ENCODE measurements around the gene SLC25A38.
"Not testable (repeated sequence)": the region's sequence is repeated elsewhere in the genome, so short reads cannot be mapped to it uniquely, and the experiment has no call there.

SLC25A38 gene

DNA sequence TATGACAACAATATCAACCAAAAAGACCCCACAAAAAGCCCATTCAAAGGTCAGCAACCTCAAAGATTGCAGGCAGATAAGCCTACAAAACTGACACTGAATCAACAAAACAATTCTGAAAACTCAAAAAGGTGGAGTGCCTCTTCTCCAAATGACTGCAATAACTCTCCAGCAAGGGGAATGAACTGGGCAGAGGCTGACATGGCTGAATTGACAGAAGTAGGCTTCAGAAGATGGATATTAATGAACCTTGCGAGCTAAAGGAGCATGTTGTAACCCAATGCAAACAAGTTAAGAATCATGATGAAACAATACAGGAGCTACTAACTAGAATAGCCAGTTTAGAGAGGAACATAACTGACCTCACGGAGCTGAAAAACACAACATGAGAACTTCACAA is 20.4 kb upstream of the SLC25A38 start:
- Histone ChIP-seq H3K4me1 (ENCODE audit: control insufficient read depth, low read length) (no peaks in the 10 kb centered on the region), H3K4me3 (ENCODE audit: low read length) (no peak overlapping the region), H3K79me2 (ENCODE audit: control insufficient read depth, low read length) (no peaks in the 10 kb centered on the region), H3K27me3 (ENCODE audit: control insufficient read depth, low read length) (no peaks in the 10 kb centered on the region), H3K27ac (ENCODE audit: low read depth, low read length) (no peak overlapping the region), H4K20me1 (ENCODE audit: control insufficient read depth, insufficient read depth, low read depth, low read length) (no peaks in the 10 kb centered on the region), H3K9me2 (replicated peaks; ENCODE audit: control insufficient read depth, low read length) (no peaks in the 10 kb centered on the region), H3K9me3 (ENCODE audit: control insufficient read depth, insufficient read depth, low read length) (no peaks in the 10 kb centered on the region), H3F3A (ENCODE audit: control insufficient read depth, insufficient read depth) (no peaks in the 10 kb centered on the region), H3K36me3 (ENCODE audit: control insufficient read depth, low read length) (no peaks in the 10 kb centered on the region), H3K4me2 (ENCODE audit: low read length) (no peak overlapping the region)
- no peak for TF ChIP-seq CTCF (IDR thresholded peaks at IDR 0.05; ENCODE audit: low read depth, low read length, poor library complexity, severe bottlenecking)
- TF ChIP-seq EZH2phosphoT487 (IDR thresholded peaks at IDR 0.05; ENCODE audit: borderline replicate concordance, low read length), result no peak

DNA sequence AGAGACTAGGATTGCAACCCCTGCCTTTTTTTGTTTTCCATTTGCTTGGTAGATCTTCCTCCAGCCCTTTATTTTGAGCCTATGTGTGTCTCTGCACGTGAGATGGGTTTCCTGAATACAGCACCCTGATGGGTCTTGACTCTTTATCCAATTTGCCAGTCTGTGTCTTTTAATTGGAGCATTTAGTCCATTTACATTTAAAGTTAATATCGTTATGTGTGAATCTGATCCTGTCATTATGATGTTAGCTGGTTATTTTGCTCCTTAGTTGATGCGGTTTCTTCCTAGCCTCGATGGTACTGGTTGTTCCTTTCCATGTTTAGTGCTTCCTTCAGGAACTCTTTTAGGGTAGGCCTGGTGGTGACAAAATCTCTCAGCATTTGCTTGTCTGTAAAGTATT is 12.7 kb upstream of the SLC25A38 start:
- H3F3A ChIP-seq (ENCODE audit: control insufficient read depth, insufficient read depth); H3K36me3 ChIP-seq (ENCODE audit: control insufficient read depth, low read length); H3K4me3 ChIP-seq (ENCODE audit: low read length); H3K27ac ChIP-seq (ENCODE audit: low read depth, low read length); H3K79me2 ChIP-seq (ENCODE audit: control insufficient read depth, low read length); H3K4me2 ChIP-seq (ENCODE audit: low read length); H3K9me2 ChIP-seq (replicated peaks; ENCODE audit: control insufficient read depth, low read length); H3K27me3 ChIP-seq (ENCODE audit: control insufficient read depth, low read length); H3K9me3 ChIP-seq (ENCODE audit: control insufficient read depth, insufficient read depth, low read length); H4K20me1 ChIP-seq (ENCODE audit: control insufficient read depth, insufficient read depth, low read depth, low read length); H3K4me1 ChIP-seq (ENCODE audit: control insufficient read depth, low read length): not testable (repeated sequence)

DNA sequence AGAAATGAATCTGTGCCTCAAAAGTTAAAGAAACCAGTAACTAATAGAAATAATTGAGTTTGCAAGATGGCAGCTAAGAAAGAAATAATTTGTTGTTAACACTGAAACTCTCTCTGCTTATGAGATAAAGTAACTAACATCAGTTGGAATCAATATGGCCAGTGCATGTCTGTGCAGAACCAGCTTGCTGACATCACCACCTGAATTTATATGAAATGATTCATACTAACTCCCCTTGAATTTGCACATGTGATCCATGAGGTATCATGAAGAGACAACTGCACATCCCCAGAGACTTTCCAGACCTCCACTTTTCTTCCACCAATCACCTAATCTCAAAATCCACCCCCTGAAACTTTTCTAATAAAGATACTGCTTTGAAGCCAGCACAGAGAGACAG is 10.3 kb upstream of the SLC25A38 start:
- no peaks in the 10 kb centered on the region for H3K9me2 ChIP-seq (replicated peaks; ENCODE audit: control insufficient read depth, low read length)
- no peak overlapping the region for H3K4me2 ChIP-seq (ENCODE audit: low read length)
- no peaks in the 10 kb centered on the region for H3K36me3 ChIP-seq (ENCODE audit: control insufficient read depth, low read length)
- H3K9me3 ChIP-seq (ENCODE audit: control insufficient read depth, insufficient read depth, low read length), result no peaks in the 10 kb centered on the region
- no peaks in the 10 kb centered on the region for H3K27me3 ChIP-seq (ENCODE audit: control insufficient read depth, low read length)
- peaks cover 8% of the 10 kb centered on the region for H3K4me1 ChIP-seq (ENCODE audit: control insufficient read depth, low read length)
- TF ChIP-seq EZH2phosphoT487 (IDR thresholded peaks at IDR 0.05; ENCODE audit: borderline replicate concordance, low read length) (no peak), CTCF (IDR thresholded peaks at IDR 0.05; ENCODE audit: low read depth, low read length, poor library complexity, severe bottlenecking) (no peak)
- no peaks in the 10 kb centered on the region for H4K20me1 ChIP-seq (ENCODE audit: control insufficient read depth, insufficient read depth, low read depth, low read length)
- no peak overlapping the region for H3K4me3 ChIP-seq (ENCODE audit: low read length)
- H3K79me2 ChIP-seq (ENCODE audit: control insufficient read depth, low read length), result no peaks in the 10 kb centered on the region
- no peak overlapping the region for H3K27ac ChIP-seq (ENCODE audit: low read depth, low read length)
- H3F3A ChIP-seq (ENCODE audit: control insufficient read depth, insufficient read depth), result no peaks in the 10 kb centered on the region

DNA sequence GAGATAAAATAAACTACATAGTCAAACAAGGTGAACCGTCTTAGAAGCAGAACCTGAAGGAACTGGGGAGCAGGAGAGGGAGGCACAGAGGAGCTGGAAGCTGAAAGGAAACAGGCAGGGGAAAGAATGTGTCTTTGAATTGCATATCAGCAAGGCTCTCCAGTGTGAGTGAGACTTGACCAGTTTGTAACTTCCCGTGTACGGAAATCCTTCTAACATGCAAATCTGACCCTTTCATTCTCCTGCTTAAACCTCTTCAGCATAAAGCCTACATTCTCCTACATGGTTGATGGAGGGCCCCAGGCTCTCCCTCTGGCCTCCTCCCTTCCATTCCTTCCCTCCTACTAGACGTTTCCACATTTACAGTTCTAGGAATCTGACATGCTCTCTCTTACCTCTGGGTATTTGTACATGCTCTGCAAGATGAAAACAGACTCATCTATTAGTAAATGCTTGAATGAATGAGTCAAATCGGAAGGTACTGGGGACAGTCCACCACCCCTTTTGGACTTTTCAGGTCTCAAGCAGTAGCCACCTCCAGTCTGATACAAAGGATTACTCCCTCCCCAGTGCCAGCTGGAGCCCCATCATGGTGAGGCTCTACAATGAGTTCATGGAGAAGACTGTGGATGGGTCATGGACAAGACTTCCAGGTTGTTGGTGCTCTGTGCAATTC is 6.1 kb upstream of the SLC25A38 start:
- no peaks in the 10 kb centered on the region for H3K36me3 ChIP-seq (ENCODE audit: control insufficient read depth, low read length)
- no peaks in the 10 kb centered on the region for H4K20me1 ChIP-seq (ENCODE audit: control insufficient read depth, insufficient read depth, low read depth, low read length)
- peak overlapping the region; percentile 23; the same call in 1 of the 2 replicates for H3K4me2 ChIP-seq (ENCODE audit: low read length)
- no peak overlapping the region for H3K4me3 ChIP-seq (ENCODE audit: low read length)
- no peaks in the 10 kb centered on the region for H3K9me3 ChIP-seq (ENCODE audit: control insufficient read depth, insufficient read depth, low read length)
- no peaks in the 10 kb centered on the region for H3F3A ChIP-seq (ENCODE audit: control insufficient read depth, insufficient read depth)
- no peak for TF ChIP-seq CTCF (IDR thresholded peaks at IDR 0.05; ENCODE audit: low read depth, low read length, poor library complexity, severe bottlenecking)
- TF ChIP-seq EZH2phosphoT487 (IDR thresholded peaks at IDR 0.05; ENCODE audit: borderline replicate concordance, low read length), result no peak
- no peaks in the 10 kb centered on the region for H3K27me3 ChIP-seq (ENCODE audit: control insufficient read depth, low read length)
- H3K9me2 ChIP-seq (replicated peaks; ENCODE audit: control insufficient read depth, low read length), result no peaks in the 10 kb centered on the region
- no peak overlapping the region for H3K27ac ChIP-seq (ENCODE audit: low read depth, low read length)
- H3K4me1 ChIP-seq (ENCODE audit: control insufficient read depth, low read length), result peaks cover 8% of the 10 kb centered on the region
- no peaks in the 10 kb centered on the region for H3K79me2 ChIP-seq (ENCODE audit: control insufficient read depth, low read length)
